ENCODE measurements around the gene CCNL2. TPM values are rescaled to one million over a fixed set of nuclear protein-coding genes. Genes with fewer than 3 reads are reported as not detected.

The CCNL2 gene
- total and polyA plus RNA-seq, 2 experiments from 2014 or later: 115 to 146 TPM

DNA sequence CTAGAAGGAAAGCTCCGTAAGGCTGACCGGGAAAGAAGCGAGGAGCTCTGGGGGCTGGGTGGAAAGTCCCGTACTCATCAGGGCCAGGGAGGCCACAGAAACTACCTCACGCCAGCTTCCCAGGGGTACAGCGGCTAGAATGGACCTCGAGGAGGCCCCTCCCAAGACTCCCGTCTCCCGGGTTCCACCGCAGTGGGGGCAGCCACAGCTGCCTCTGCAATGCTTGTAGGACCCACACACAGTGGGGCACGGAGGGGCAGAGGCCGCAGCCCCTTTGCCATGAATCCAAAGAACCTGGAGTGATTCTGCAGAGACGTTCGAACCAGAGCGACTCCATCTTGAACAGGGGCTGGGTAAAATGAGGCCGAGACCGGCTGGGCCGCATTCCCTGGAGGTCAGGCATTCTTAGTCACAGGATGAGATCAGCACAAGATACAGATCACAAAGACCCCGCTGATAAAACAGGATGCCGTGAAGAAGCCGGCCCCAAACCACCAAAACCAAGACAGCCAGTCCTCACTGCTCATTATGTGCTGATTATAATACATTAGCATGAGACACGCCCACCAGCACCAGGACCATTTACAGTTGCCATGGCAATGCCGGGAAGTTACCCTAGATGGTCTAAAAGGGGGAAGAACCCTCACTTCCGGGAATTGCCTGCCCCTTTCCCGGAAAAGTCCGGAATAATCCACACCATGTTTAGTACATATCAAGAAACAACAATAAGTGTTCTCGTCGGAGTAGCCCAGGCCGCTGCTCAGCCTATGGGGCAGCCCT lies 23.5 kb upstream of the CCNL2 start:
- no peaks in the 10 kb centered on the region for H3K9me3 Mint-ChIP-seq
- peaks cover 13% of the 10 kb centered on the region for H3K27me3 Mint-ChIP-seq (ENCODE audit: insufficient read depth, low read depth, poor library complexity)
- Histone ChIP-seq H3K36me3 (ENCODE audit: insufficient read depth) (no peaks in the 10 kb centered on the region), H3K4me2 (peak overlapping the region; percentile 37; the same call in 1 of the 2 replicates), H3K27me3 (ENCODE audit: insufficient read depth) (0 out of 2 replicates have a peak, but pooled peaks cover 2% of the 10 kb centered on the region), H4K20me1 (replicated peaks; ENCODE audit: insufficient read depth) (no peaks in the 10 kb centered on the region), H2AFZ (no peak overlapping the region), H3K9me2 (ENCODE audit: insufficient read depth) (no peaks in the 10 kb centered on the region), H3K27ac (ENCODE audit: low read depth) (peak overlapping the region; percentile 85), H3F3A (replicated peaks; ENCODE audit: low read depth) (0 out of 2 replicates have a peak, but pooled peaks cover 16% of the 10 kb centered on the region), H3K4me1 (ENCODE audit: insufficient read depth) (peaks cover 32% of the 10 kb centered on the region), H3K4me3 (no peak overlapping the region), H3K79me2 (replicated peaks; ENCODE audit: insufficient read depth) (no peaks in the 10 kb centered on the region)
- H3K27ac Mint-ChIP-seq: peak overlapping the region; percentile 40; the same call in 1 of the 2 replicates
- no peak overlapping the region for H3K4me3 Mint-ChIP-seq
- H3K4me1 Mint-ChIP-seq: peaks cover 32% of the 10 kb centered on the region
- TF ChIP-seq NANOG (IDR thresholded peaks at IDR 0.05; ENCODE audit: borderline replicate concordance) (no peak), ZNF331 (CRISPR knock-in tag; IDR thresholded peaks at IDR 0.05; ENCODE audit: low read depth) (0 out of 2 replicates have a peak, but pooled peaks have one; percentile 36), JUNB (IDR thresholded peaks at IDR 0.05; ENCODE audit: unreplicated experiment) (no peak), STAT1 (IDR thresholded peaks at IDR 0.05; ENCODE audit: unreplicated experiment) (no peak), ZNF114 (CRISPR knock-in tag; IDR thresholded peaks at IDR 0.05) (peak; percentile 97), POLR2AphosphoS5 (IDR thresholded peaks at IDR 0.05; ENCODE audit: low read depth) (no peak), ZNF462 (CRISPR knock-in tag; IDR thresholded peaks at IDR 0.05) (no peak), CREB1 (CRISPR knock-in tag; IDR thresholded peaks at IDR 0.05; ENCODE audit: low read depth) (peak; percentile 50; the same call in 1 of the 2 replicates), EZH2phosphoT487 (IDR thresholded peaks at IDR 0.05; ENCODE audit: unreplicated experiment) (no peak), CTCF (conservative IDR thresholded peaks at IDR 0.05; ENCODE audit: low read depth in 2 of 2) (no peak), EZH2 (IDR thresholded peaks at IDR 0.05; ENCODE audit: low read depth, unreplicated experiment) (no peak)
- TF ChIP-seq, protein P1, sequence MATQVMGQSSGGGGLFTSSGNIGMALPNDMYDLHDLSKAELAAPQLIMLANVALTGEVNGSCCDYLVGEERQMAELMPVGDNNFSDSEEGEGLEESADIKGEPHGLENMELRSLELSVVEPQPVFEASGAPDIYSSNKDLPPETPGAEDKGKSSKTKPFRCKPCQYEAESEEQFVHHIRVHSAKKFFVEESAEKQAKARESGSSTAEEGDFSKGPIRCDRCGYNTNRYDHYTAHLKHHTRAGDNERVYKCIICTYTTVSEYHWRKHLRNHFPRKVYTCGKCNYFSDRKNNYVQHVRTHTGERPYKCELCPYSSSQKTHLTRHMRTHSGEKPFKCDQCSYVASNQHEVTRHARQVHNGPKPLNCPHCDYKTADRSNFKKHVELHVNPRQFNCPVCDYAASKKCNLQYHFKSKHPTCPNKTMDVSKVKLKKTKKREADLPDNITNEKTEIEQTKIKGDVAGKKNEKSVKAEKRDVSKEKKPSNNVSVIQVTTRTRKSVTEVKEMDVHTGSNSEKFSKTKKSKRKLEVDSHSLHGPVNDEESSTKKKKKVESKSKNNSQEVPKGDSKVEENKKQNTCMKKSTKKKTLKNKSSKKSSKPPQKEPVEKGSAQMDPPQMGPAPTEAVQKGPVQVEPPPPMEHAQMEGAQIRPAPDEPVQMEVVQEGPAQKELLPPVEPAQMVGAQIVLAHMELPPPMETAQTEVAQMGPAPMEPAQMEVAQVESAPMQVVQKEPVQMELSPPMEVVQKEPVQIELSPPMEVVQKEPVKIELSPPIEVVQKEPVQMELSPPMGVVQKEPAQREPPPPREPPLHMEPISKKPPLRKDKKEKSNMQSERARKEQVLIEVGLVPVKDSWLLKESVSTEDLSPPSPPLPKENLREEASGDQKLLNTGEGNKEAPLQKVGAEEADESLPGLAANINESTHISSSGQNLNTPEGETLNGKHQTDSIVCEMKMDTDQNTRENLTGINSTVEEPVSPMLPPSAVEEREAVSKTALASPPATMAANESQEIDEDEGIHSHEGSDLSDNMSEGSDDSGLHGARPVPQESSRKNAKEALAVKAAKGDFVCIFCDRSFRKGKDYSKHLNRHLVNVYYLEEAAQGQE (IDR thresholded peaks at IDR 0.05; ENCODE audit: unreplicated experiment): no peak
- TF ChIP-seq, protein P2, sequence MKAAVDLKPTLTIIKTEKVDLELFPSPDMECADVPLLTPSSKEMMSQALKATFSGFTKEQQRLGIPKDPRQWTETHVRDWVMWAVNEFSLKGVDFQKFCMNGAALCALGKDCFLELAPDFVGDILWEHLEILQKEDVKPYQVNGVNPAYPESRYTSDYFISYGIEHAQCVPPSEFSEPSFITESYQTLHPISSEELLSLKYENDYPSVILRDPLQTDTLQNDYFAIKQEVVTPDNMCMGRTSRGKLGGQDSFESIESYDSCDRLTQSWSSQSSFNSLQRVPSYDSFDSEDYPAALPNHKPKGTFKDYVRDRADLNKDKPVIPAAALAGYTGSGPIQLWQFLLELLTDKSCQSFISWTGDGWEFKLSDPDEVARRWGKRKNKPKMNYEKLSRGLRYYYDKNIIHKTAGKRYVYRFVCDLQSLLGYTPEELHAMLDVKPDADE (IDR thresholded peaks at IDR 0.05): no peak
- DNase-seq (ENCODE audit: low spot score): peak; percentile 87
- ATAC-seq: peak; percentile 1; the same call in 1 of the 3 replicates
- no peaks in the 10 kb centered on the region; the same call in 2 of the 3 replicates for H3K36me3 Mint-ChIP-seq (ENCODE audit: low read depth)
